BE2C (cell line): ENCODE data around the gene ABHD13.
"Not testable (repeated sequence)": the region's sequence is repeated elsewhere in the genome, so short reads cannot be mapped to it uniquely, and the experiment has no call there.

Experiments used
- DNase-seq: peaks from one replicate; pipeline ENCODE4 v3.0.0-alpha.2; 2020
- H3K27me3 ChIP-seq: fragments of 250-450 bp; sonication (Bioruptor Pico); 2 replicates; pipeline ENCODE4 v1.5.1; 2020; ENCODE audit warnings: mild to moderate bottlenecking
- H3K36me3 ChIP-seq: fragments of 250-450 bp; sonication (Bioruptor Pico); 2 replicates; pipeline ENCODE4 v1.5.1; 2020; ENCODE audit warnings: mild to moderate bottlenecking
- H3K4me1 ChIP-seq: fragments of 250-450 bp; sonication (Bioruptor Pico); 2 replicates; pipeline ENCODE4 v1.5.1; 2020
- H3K4me3 ChIP-seq: 2 replicates; pipeline ENCODE4 v1.5.1; 2011; ENCODE audit warnings: low read depth, low read length
- H3K9me3 ChIP-seq: fragments of 250-450 bp; sonication (Bioruptor Pico); 2 replicates; pipeline ENCODE4 v1.5.1; 2020
- TF ChIP-seq, protein P1 (sequence below): IDR thresholded peaks from 2 replicates; pipeline ENCODE4 v1.5.1; 2012; ENCODE audit warnings: mild to moderate bottlenecking, low read depth, low read length

ABHD13 gene

DNA sequence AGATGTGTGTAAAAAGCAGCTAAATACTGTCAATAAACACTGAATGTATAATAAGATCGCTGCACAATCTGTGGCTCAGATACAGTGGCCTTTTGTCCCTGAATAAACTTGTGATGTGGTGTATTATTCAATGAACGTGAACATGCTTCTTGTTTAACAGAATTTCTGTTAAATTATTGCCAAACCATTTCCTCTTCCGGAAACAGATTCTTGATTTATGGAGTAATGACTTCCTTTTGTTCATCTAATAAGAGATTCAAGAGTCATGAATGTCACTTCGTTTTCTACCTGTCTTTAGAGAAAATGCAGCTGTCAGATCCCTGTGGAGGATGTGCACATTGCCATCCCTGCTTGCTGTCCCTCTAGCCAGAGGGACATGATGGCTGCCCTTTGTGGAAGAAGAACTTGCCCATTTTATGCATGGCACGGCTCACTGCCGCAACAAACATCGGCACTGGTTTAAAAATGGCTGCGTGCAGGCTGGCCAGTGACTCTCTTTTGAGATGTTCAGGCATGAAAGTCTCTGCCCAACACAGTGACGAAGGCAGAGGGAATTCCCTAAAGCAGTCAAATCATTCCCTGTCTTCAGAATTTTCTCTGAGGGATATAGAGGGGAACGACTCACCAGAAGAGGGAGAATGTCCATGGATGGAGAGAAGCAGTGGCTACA, 48.3 kb downstream of the ABHD13 start:
- Histone ChIP-seq H3K4me1 (no peaks in the 10 kb centered on the region), H3K36me3 (no peaks in the 10 kb centered on the region), H3K4me3 (no peak overlapping the region), H3K9me3 (no peaks in the 10 kb centered on the region), H3K27me3 (peaks cover 3% of the 10 kb centered on the region; the same call in 1 of the 2 replicates)
- TF ChIP-seq, protein P1, sequence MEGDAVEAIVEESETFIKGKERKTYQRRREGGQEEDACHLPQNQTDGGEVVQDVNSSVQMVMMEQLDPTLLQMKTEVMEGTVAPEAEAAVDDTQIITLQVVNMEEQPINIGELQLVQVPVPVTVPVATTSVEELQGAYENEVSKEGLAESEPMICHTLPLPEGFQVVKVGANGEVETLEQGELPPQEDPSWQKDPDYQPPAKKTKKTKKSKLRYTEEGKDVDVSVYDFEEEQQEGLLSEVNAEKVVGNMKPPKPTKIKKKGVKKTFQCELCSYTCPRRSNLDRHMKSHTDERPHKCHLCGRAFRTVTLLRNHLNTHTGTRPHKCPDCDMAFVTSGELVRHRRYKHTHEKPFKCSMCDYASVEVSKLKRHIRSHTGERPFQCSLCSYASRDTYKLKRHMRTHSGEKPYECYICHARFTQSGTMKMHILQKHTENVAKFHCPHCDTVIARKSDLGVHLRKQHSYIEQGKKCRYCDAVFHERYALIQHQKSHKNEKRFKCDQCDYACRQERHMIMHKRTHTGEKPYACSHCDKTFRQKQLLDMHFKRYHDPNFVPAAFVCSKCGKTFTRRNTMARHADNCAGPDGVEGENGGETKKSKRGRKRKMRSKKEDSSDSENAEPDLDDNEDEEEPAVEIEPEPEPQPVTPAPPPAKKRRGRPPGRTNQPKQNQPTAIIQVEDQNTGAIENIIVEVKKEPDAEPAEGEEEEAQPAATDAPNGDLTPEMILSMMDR = no peak
- DNase-seq = no peak

DNA sequence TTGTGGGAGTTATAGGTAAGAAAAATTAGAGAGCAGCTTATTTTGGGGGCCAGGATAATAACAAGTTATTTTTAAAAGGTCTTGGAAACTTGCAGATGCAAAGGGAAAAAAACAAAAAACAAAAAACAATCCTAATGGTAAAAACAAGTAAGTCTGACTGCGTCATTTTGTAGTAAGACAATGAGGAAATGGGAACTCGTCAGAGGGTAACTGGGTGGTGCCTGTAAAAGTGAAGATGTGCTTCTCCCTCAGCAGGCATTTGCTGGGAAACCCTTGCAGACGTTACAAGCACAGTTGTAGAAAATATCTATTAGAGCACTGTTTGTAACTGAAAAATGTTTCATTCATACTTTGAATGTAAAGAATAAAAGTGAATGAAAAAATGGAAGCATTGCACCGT, 49.2 kb downstream of the ABHD13 start:
- Histone ChIP-seq H3K4me3 (no peak overlapping the region), H3K36me3 (no peaks in the 10 kb centered on the region), H3K4me1 (no peaks in the 10 kb centered on the region), H3K9me3 (no peaks in the 10 kb centered on the region), H3K27me3 (peaks cover 3% of the 10 kb centered on the region; the same call in 1 of the 2 replicates)
- TF ChIP-seq, protein P1 = no peak
- DNase-seq = no peak

DNA sequence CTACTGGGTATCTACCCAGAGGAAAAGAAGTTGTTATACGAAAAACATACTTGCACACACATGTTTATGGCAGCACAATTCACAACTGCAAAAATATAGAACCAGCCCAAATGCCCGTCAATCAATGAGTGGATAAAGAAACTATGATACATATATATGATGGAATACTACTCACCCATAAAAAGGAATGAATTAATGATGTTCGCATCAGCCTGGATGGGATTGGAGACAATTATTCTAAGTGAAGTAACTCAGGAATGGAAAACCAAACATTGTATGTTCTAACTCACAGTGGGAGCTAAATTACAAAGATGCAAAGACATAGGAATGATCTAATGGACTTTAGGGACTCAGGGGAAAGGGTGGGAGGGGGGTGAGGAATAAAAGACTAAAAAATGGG, 49.7 kb downstream of the ABHD13 start:
- not testable (repeated sequence) for H3K27me3 ChIP-seq, H3K9me3 ChIP-seq, DNase-seq, H3K4me3 ChIP-seq, H3K4me1 ChIP-seq, H3K36me3 ChIP-seq

DNA sequence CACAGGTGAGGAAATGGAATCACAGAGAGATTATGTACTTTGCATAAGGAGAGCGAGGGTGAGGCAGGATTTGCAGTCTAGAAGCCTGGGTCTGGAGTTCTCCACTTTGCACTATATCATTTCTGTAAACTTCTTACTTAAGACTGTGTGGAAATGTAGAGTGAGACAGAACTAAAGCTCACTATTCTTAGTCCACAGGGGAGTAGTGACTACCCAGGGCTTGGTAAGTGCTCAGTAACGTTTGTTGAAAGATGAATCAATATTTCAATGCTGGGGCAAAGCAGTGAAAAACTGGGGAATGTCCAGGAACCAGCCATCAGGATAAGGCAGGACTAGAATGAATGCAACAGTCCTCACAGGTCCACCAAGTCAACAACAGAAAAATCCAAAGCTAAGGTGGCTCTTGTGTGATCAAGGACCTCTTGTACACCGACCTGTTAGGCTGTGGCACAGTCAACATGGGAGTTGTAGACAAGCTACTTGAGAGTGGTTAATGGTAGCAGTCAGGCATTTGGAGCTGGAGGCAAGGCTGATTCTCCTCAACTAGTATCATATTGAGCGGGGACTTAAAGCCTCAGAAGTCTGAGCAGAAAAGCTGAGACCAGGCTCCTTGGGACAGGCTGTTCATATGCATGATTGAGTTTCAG, 50.4 kb downstream of the ABHD13 start:
- Histone ChIP-seq H3K4me3 (no peak overlapping the region), H3K27me3 (0 out of 2 replicates have a peak, but pooled peaks cover 5% of the 10 kb centered on the region), H3K4me1 (no peaks in the 10 kb centered on the region), H3K9me3 (no peaks in the 10 kb centered on the region), H3K36me3 (no peaks in the 10 kb centered on the region)
- DNase-seq = no peak
- TF ChIP-seq, protein P1 = no peak

DNA sequence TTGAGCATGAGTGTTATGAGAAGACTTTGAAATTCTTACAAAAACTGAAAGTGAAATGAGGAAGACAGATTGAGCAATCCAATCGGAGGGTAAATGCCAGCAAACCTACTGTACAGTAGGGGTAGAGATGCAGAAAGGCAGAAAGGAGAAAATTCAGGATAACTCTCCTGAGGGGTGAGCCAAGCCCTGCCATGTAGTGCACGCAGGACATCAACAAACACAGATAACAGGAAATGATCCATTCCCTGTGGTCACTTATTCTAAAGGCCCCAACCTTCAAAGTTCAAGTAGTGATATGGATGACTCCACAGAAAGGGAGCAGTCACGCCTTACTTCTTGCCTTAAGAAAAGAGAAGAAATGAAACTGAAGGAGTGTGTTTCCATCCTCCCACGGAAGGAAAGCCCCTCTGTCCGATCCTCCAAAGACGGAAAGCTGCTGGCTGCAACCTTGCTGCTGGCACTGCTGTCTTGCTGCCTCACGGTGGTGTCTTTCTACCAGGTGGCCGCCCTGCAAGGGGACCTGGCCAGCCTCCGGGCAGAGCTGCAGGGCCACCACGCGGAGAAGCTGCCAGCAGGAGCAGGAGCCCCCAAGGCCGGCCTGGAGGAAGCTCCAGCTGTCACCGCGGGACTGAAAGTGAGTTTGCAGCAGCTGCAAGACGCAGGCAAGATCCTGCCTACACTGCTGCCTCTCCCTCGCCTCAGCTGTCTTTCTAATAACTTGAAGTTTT, 51.6 kb downstream of the ABHD13 start, which contains the start of gene TNFSF13B:
TNFSF13B (plus strand) TSS at position 118 of the 728 bp plus-strand sequence; CDS start at position 296, 178 bp downstream.
- Histone ChIP-seq H3K4me3 (no peak within 1 kb of the TSS; the same call in 1 of the 2 replicates), H3K27me3 (peaks cover 10% of the 10 kb centered on the region), H3K9me3 (no peaks in the 10 kb centered on the region), H3K36me3 (no peaks in the 10 kb centered on the region), H3K4me1 (no peaks in the 10 kb centered on the region)
- peak; percentile 53 for DNase-seq
- TF ChIP-seq, protein P1 = no peak

DNA sequence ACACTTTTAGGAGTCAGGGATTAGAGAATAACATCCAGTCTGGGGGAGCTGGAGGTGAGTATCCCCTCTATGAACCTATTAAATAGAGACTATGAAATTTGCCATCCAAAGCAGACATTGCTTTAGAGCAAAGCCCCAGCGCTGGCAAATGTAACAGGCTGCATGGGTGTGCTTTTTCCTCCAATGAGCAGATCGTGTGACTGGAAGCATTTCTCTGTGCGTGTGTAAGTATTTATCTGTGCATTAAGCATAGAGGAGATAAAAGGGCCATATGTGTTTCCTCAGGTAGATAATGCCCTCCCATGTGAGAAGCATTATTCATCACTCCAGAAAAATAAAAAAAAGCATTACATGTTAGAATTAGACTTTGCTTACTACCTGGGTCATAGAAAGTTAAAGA, 52.2 kb downstream of the ABHD13 start:
- no peak for DNase-seq
- Histone ChIP-seq H3K9me3 (no peaks in the 10 kb centered on the region), H3K4me3 (no peak overlapping the region), H3K4me1 (no peaks in the 10 kb centered on the region), H3K27me3 (peaks cover 12% of the 10 kb centered on the region), H3K36me3 (no peaks in the 10 kb centered on the region)
- TF ChIP-seq, protein P1 = no peak
